ENCODE measurements around the gene ITGB6. TPM values are rescaled to one million over a fixed set of nuclear protein-coding genes. Genes with fewer than 3 reads are reported as not detected.

ITGB6 gene
- total RNA-seq, 2 donors from 2014 or later: 0.24 TPM; not detected in 1

DNA sequence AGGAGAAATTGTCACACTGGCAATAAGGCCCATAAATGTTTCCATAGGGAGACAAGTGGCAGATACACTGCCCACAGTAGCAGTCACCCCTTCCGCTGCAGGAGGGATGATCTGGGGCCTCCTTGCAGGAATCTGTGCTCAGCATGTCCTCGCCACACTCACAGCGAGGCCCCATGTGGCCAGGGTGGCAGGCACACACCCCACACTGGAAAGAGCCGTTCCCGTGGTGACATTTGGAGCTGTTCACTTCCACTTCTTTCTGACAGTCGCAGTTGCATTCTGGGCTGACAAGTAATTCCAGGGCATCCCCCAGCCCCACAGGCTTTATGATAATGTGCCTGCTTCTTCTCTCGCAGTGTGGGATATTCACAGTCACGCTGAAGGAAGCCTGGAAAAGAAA, 62.6 kb downstream of the ITGB6 start:
- Histone ChIP-seq H3K36me3 (ENCODE audit: control insufficient read depth, insufficient read depth, low read length) (no peaks in the 10 kb centered on the region), H3K4me1 (ENCODE audit: control insufficient read depth, insufficient read depth, low read length) (no peaks in the 10 kb centered on the region), H3K4me3 (ENCODE audit: low read length) (no peak overlapping the region), H3K9ac (ENCODE audit: extremely low read depth, low read length, poor library complexity, severe bottlenecking) (no peak overlapping the region), H3K27me3 (ENCODE audit: control insufficient read depth, insufficient read depth, low read length, poor library complexity, severe bottlenecking) (no peaks in the 10 kb centered on the region), H3K9me3 (ENCODE audit: control insufficient read depth, low read length) (no peaks in the 10 kb centered on the region), H3K27ac (ENCODE audit: low read depth, low read length) (no peak overlapping the region)
- no peak for TF ChIP-seq CTCF (conservative IDR thresholded peaks at IDR 0.05)
- Mint-ChIP-seq H3K4me1 (no peaks in the 10 kb centered on the region), H3K27ac (no peak overlapping the region), H3K27me3 (ENCODE audit: insufficient read depth) (no peaks in the 10 kb centered on the region), H3K36me3 (ENCODE audit: low read depth) (no peaks in the 10 kb centered on the region), H3K4me3 (no peak overlapping the region), H3K9me3 (no peaks in the 10 kb centered on the region)
- 84 to 88% methylated on average over 8 of the region's 8 CpGs for WGBS, 2 experiments (ENCODE audit: insufficient coverage in 1 of 2, insufficient read length in 1 of 2)
- DNase-seq: peak; percentile 45

DNA sequence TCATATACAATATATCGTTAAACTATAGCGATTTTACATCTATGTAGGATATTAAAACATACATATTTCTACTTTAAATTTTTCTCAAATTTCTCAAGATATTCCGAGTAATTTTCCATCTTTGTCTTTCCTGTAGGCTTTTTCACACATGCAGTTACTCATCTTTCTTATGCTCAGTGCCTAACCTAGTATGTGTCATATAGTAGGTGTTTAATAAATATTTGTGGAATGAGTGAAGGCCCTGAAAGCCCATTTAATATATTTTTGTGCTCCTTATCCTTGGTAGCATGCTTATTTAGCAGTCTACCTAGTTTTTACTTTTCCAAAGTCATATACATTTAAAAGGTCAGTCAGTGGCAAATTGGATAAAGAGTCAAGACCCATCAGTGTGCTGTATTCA, 67.3 kb downstream of the ITGB6 start:
- Histone ChIP-seq H3K9ac (ENCODE audit: extremely low read depth, low read length, poor library complexity, severe bottlenecking) (no peak overlapping the region), H3K9me3 (ENCODE audit: control insufficient read depth, low read length) (no peaks in the 10 kb centered on the region), H3K27ac (ENCODE audit: low read depth, low read length) (no peak overlapping the region), H3K4me3 (ENCODE audit: low read length) (no peak overlapping the region), H3K36me3 (ENCODE audit: control insufficient read depth, insufficient read depth, low read length) (no peaks in the 10 kb centered on the region), H3K4me1 (ENCODE audit: control insufficient read depth, insufficient read depth, low read length) (no peaks in the 10 kb centered on the region), H3K27me3 (ENCODE audit: control insufficient read depth, insufficient read depth, low read length, poor library complexity, severe bottlenecking) (no peaks in the 10 kb centered on the region)
- Mint-ChIP-seq H3K36me3 (ENCODE audit: low read depth) (no peaks in the 10 kb centered on the region), H3K4me3 (no peak overlapping the region), H3K27ac (no peak overlapping the region), H3K9me3 (no peaks in the 10 kb centered on the region), H3K27me3 (ENCODE audit: insufficient read depth) (peaks cover 2% of the 10 kb centered on the region), H3K4me1 (no peaks in the 10 kb centered on the region)
- WGBS, 2 experiments (ENCODE audit: insufficient coverage in 1 of 2, insufficient read length in 1 of 2): 89% methylated on average over 3 of the region's 3 CpGs; no CpG with 5 or more reads in 1 of the 2 experiments
- TF ChIP-seq CTCF (conservative IDR thresholded peaks at IDR 0.05): no peak
- no peak for DNase-seq

- H3K4me1 Mint-ChIP-seq: peaks cover 6% of the 10 kb centered on the region
- no peak for DNase-seq
- no peak overlapping the region for H3K4me3 Mint-ChIP-seq
- Histone ChIP-seq H3K4me1 (ENCODE audit: control insufficient read depth, insufficient read depth, low read length) (no peaks in the 10 kb centered on the region), H3K9ac (ENCODE audit: extremely low read depth, low read length, poor library complexity, severe bottlenecking) (no peak overlapping the region), H3K9me3 (ENCODE audit: control insufficient read depth, low read length) (no peaks in the 10 kb centered on the region), H3K27ac (ENCODE audit: low read depth, low read length) (no peak overlapping the region), H3K4me3 (ENCODE audit: low read length) (no peak overlapping the region), H3K27me3 (ENCODE audit: control insufficient read depth, insufficient read depth, low read length, poor library complexity, severe bottlenecking) (no peaks in the 10 kb centered on the region), H3K36me3 (ENCODE audit: control insufficient read depth, insufficient read depth, low read length) (no peaks in the 10 kb centered on the region)
- H3K27ac Mint-ChIP-seq: no peak overlapping the region
- TF ChIP-seq CTCF (conservative IDR thresholded peaks at IDR 0.05): no peak
- no peaks in the 10 kb centered on the region for H3K36me3 Mint-ChIP-seq (ENCODE audit: low read depth)
- H3K9me3 Mint-ChIP-seq: no peaks in the 10 kb centered on the region
- H3K27me3 Mint-ChIP-seq (ENCODE audit: insufficient read depth): no peaks in the 10 kb centered on the region
- 88 to 93% methylated on average over 2 of the region's 2 CpGs for WGBS, 2 experiments (ENCODE audit: insufficient coverage in 1 of 2, insufficient read length in 1 of 2)
Observed at GRCh38 chr2:160126756-160127155, 73.3 kb downstream of the ITGB6 start.
